ENCODE measurements around the gene ALG3.

GRCh38 chr3:184237211-184237610, 11.6 kb downstream of the ALG3 start:
- no peak for TF ChIP-seq POLR2A (IDR thresholded peaks at IDR 0.05; ENCODE audit: low read length)
- TF ChIP-seq GATA1 (IDR thresholded peaks at IDR 0.05; ENCODE audit: low read depth, low read length), result no peak
